IMR-90 (cell line): ENCODE results near the gene CD163L1. TPM values are rescaled to one million over a fixed set of nuclear protein-coding genes. Genes with fewer than 3 reads are reported as not detected.

ENCODE experiments used
- ATAC-seq: fragments of 200-7000 bp; cut with Tn5 transposase; 2 replicates; pipeline ENCODE4 v1.9.1; 2020; ENCODE audit warnings: low read depth, mild to moderate bottlenecking, moderate library complexity
- BruUV-seq: library from RNA; stranded (reverse); fragments of 400-500 nt; replicated peaks from 2 replicates; lab custom pipeline; 2021; lab: Mats Ljungman, UMichigan
- CTCF ChIA-PET: fragments of 300-600 bp; formaldehyde crosslinking; extraction: SDS; loops from one replicate; lab custom pipeline; 2021; ENCODE audit warnings: antibody characterized with exemption; lab: Yijun Ruan, JAX
- POLR2A ChIA-PET: fragments of 300-600 bp; sonication (Branson Sonifier 250); formaldehyde crosslinking; loops from one replicate; lab custom pipeline; 2022; ENCODE audit warnings: antibody characterized with exemption; ENCODE audit not compliant: unreplicated experiment; lab: Charles Lee
- DNase-seq: peaks from one replicate; pipeline ENCODE4 v3.0.0; 2013
- H2AFZ ChIP-seq: replicated peaks from 2 replicates; pipeline ENCODE3; 2013; ENCODE audit warnings: low read length, mild to moderate bottlenecking; ENCODE audit not compliant: poor library complexity
- H2AK5ac ChIP-seq: 2 replicates; pipeline ENCODE4 v1.6.1; 2013; ENCODE audit warnings: low read depth, low read length, inconsistent platforms
- H2AK9ac ChIP-seq: replicated peaks from 2 replicates; pipeline ENCODE3; 2013; ENCODE audit warnings: mild to moderate bottlenecking, low read depth, low read length, moderate library complexity; ENCODE audit not compliant: poor library complexity
- H2BK120ac ChIP-seq: 2 replicates; pipeline ENCODE4 v1.6.1; 2013; ENCODE audit warnings: low read depth, low read length, inconsistent platforms
- H2BK15ac ChIP-seq: 3 replicates; pipeline ENCODE4 v1.6.1; 2013; ENCODE audit warnings: low read depth, low read length, inconsistent platforms
- H2BK20ac ChIP-seq: 2 replicates; pipeline ENCODE4 v1.6.1; 2013; ENCODE audit warnings: low read depth, mild to moderate bottlenecking, inconsistent platforms, low read length, moderate library complexity
- H2BK5ac ChIP-seq: 2 replicates; pipeline ENCODE4 v1.6.1; 2013; ENCODE audit warnings: mild to moderate bottlenecking, low read depth, low read length, inconsistent platforms; ENCODE audit not compliant: poor library complexity, severe bottlenecking
- H3K14ac ChIP-seq: replicated peaks from 2 replicates; pipeline ENCODE4 v1.6.1; 2013; ENCODE audit warnings: low read depth, low read length, inconsistent platforms
- H3K18ac ChIP-seq: 2 replicates; pipeline ENCODE4 v1.6.1; 2013; ENCODE audit warnings: low read depth, low read length, control low read depth
- H3K23ac ChIP-seq: 2 replicates; pipeline ENCODE4 v1.6.1; 2013; ENCODE audit warnings: low read depth, low read length, inconsistent platforms
- H3K27ac ChIP-seq: 2 replicates; pipeline ENCODE4 v1.5.1; 2013; ENCODE audit warnings: mild to moderate bottlenecking, control low read depth, low read length; ENCODE audit not compliant: insufficient read depth
- H3K27me3 ChIP-seq: 2 replicates; pipeline ENCODE4 v1.6.1; 2013; ENCODE audit warnings: low read length; ENCODE audit not compliant: control insufficient read depth, insufficient read depth
- H3K36me3 ChIP-seq: 2 replicates; pipeline ENCODE4 v1.6.1; 2013; ENCODE audit warnings: low read length, mixed read lengths; ENCODE audit not compliant: control insufficient read depth, insufficient read depth
- H3K4ac ChIP-seq: 2 replicates; pipeline ENCODE4 v1.6.1; 2013; ENCODE audit warnings: low read depth, low read length, inconsistent platforms
- H3K4me1 ChIP-seq: 2 replicates; pipeline ENCODE4 v1.6.1; 2013; ENCODE audit warnings: low read length, mixed read lengths; ENCODE audit not compliant: control insufficient read depth, insufficient read depth
- H3K4me2 ChIP-seq: 2 replicates; pipeline ENCODE4 v1.6.1; 2013; ENCODE audit warnings: low read depth, mild to moderate bottlenecking, control low read depth, low read length, moderate library complexity
- H3K4me3 ChIP-seq: 2 replicates; pipeline ENCODE4 v1.5.1; 2013; ENCODE audit warnings: low read depth, mild to moderate bottlenecking, control low read depth, low read length, moderate library complexity; ENCODE audit not compliant: insufficient read depth
- H3K56ac ChIP-seq: 2 replicates; pipeline ENCODE4 v1.6.1; 2013; ENCODE audit warnings: low read length, inconsistent platforms; ENCODE audit not compliant: insufficient read depth; ENCODE audit errors: extremely low read depth
- H3K79me1 ChIP-seq, 2 experiments: 2 replicates each; pipeline ENCODE4 v1.6.1; 2013; ENCODE audit warnings: low read length in 2 of 2, inconsistent platforms in 1 of 2, low read depth in 1 of 2
- H3K9ac ChIP-seq: 2 replicates; pipeline ENCODE4 v1.6.1; 2013; ENCODE audit warnings: low read depth, low read length, control low read depth
- H3K9me1 ChIP-seq: 2 replicates; pipeline ENCODE4 v1.6.1; 2013; ENCODE audit warnings: low read length, inconsistent platforms; ENCODE audit not compliant: insufficient read depth
- H3K9me3 ChIP-seq: 2 replicates; pipeline ENCODE4 v1.6.1; 2013; ENCODE audit warnings: low read length; ENCODE audit not compliant: control insufficient read depth, insufficient read depth
- H4K20me1 ChIP-seq: 2 replicates; pipeline ENCODE4 v1.6.1; 2013; ENCODE audit warnings: low read length, inconsistent platforms; ENCODE audit not compliant: insufficient read depth
- H4K5ac ChIP-seq: 2 replicates; pipeline ENCODE4 v1.6.1; 2013; ENCODE audit warnings: mild to moderate bottlenecking, low read depth, low read length, control low read depth
- H4K8ac ChIP-seq, 2 experiments: 2 replicates each; pipeline ENCODE4 v1.6.1; 2013; ENCODE audit warnings: low read depth in 2 of 2, low read length in 2 of 2, control low read depth in 1 of 2, inconsistent platforms in 1 of 2
- H4K91ac ChIP-seq: 2 replicates; pipeline ENCODE4 v1.6.1; 2013; ENCODE audit warnings: low read depth, low read length, inconsistent platforms; ENCODE audit not compliant: insufficient read depth
- BHLHE40 ChIP-seq: fragments of 150-350 bp; IDR thresholded peaks from 2 replicates; pipeline ENCODE4 v1.6.1; 2016; ENCODE audit warnings: mild to moderate bottlenecking, low read depth, low read length
- CEBPB ChIP-seq: IDR thresholded peaks from 2 replicates; pipeline ENCODE4 v1.6.1; 2012; ENCODE audit warnings: low read depth, low read length, improper control_type of control experiment
- CHD1 ChIP-seq: IDR thresholded peaks from 2 replicates; pipeline ENCODE4 v1.6.1; 2012; ENCODE audit warnings: low read depth, low read length, improper control_type of control experiment
- ELK1 ChIP-seq: fragments of 150-350 bp; IDR thresholded peaks from 2 replicates; pipeline ENCODE4 v1.6.1; 2016; ENCODE audit warnings: low read depth, mild to moderate bottlenecking, low read length, moderate library complexity, borderline replicate concordance
- FOS ChIP-seq: fragments of 150-350 bp; IDR thresholded peaks from 2 replicates; pipeline ENCODE4 v1.6.1; 2016; ENCODE audit warnings: low read depth, low read length
- MAZ ChIP-seq: IDR thresholded peaks from 2 replicates; pipeline ENCODE4 v1.6.1; 2012; ENCODE audit warnings: low read depth, mild to moderate bottlenecking, low read length, improper control_type of control experiment, moderate library complexity, borderline replicate concordance
- MXI1 ChIP-seq: IDR thresholded peaks from 2 replicates; pipeline ENCODE4 v1.6.1; 2012; ENCODE audit warnings: low read depth, mild to moderate bottlenecking, low read length, moderate library complexity, borderline replicate concordance
- NFE2L2 ChIP-seq: fragments of 150-350 bp; IDR thresholded peaks from 2 replicates; pipeline ENCODE4 v1.6.1; 2016; ENCODE audit warnings: low read depth, mild to moderate bottlenecking, low read length
- POLR2A ChIP-seq: IDR thresholded peaks from 2 replicates; pipeline ENCODE4 v1.6.1; 2012; ENCODE audit warnings: mild to moderate bottlenecking, low read depth, low read length
- RAD21 ChIP-seq: IDR thresholded peaks from 2 replicates; pipeline ENCODE4 v1.6.1; 2012; ENCODE audit warnings: low read length, improper control_type of control experiment
- RCOR1 ChIP-seq: IDR thresholded peaks from 2 replicates; pipeline ENCODE4 v1.6.1; 2012; ENCODE audit warnings: mild to moderate bottlenecking, low read length, improper control_type of control experiment; ENCODE audit not compliant: insufficient replicate concordance
- SMC3 ChIP-seq: fragments of 150-350 bp; IDR thresholded peaks from 2 replicates; pipeline ENCODE4 v1.6.1; 2016; ENCODE audit warnings: low read depth, mild to moderate bottlenecking, antibody characterized with exemption, low read length, moderate library complexity
- USF2 ChIP-seq: fragments of 150-350 bp; IDR thresholded peaks from 2 replicates; pipeline ENCODE4 v1.6.1; 2017; ENCODE audit warnings: mild to moderate bottlenecking, antibody characterized with exemption, low read length, low read depth
- WGBS, 2 experiments: methylation state at CpG; one replicate each; pipeline versions ENCODE4 v1.1.5 to v1.1.7; 2013; ENCODE audit warnings: missing lambda C conversion rate in 2 of 2; ENCODE audit not compliant: insufficient read length in 1 of 2; ENCODE audit errors: extremely low coverage in 2 of 2; 5-methylcytosine and 5-hydroxymethylcytosine counted together
- dilution Hi-C: fragments of 300-500 bp; cut with HindIII; formaldehyde crosslinking; loops from one replicate; pipeline ENCODE4 v1.14.3; 2018; ENCODE audit warnings: low sequenced_read_pairs; ENCODE audit not compliant: unreplicated experiment
- in situ Hi-C: fragments of 300-500 bp; cut with MboI; formaldehyde crosslinking; loops from 3 replicates; pipeline ENCODE4 v1.14.3; 2019; ENCODE audit warnings: low sequenced_read_pairs, inconsistent platforms, mixed read lengths
- intact Hi-C: fragments of 100-400 bp; cut with micrococcal nuclease; formaldehyde crosslinking; loops from 2 replicates; pipeline ENCODE4 v1.10.0; 2022
- polyA plus RNA-seq, 3 experiments: library from polyadenylated mRNA; depleted of rRNA; stranded (reverse); fragments of >200 nt; gene quantifications; 2 replicates each; pipeline ENCODE4 v1.2.3, GENCODE V29; 2012; ENCODE audit warnings: low replicate concordance in 1 of 3
- total RNA-seq: library from RNA; depleted of rRNA; stranded (reverse); fragments of >200 nt; gene quantifications from 2 replicates; pipeline ENCODE4 v1.2.3, GENCODE V29; 2012
- TF ChIP-seq, protein P1 (sequence below): conservative IDR thresholded peaks from 2 replicates; pipeline ENCODE4 v1.5.1; 2012; ENCODE audit warnings: mild to moderate bottlenecking, low read depth, low read length, improper control_type of control experiment

The CD163L1 gene
- total and polyA plus RNA-seq, 2 of the 4 experiments (the other 2 are of a cell fraction): 0.50 to 1.6 TPM

GRCh38 chr12:7460375-7461259 lies 16.7 kb upstream of the CD163L1 start:
- BruUV-seq: no TSS peak
- TF ChIP-seq MXI1: no peak
- no peak for TF ChIP-seq CEBPB
- TF ChIP-seq FOS: no peak
- no peak for TF ChIP-seq NFE2L2
- no peak for TF ChIP-seq RCOR1
- TF ChIP-seq BHLHE40: no peak
- no peak for TF ChIP-seq ELK1
- TF ChIP-seq SMC3: peak; percentile 94
- TF ChIP-seq USF2: no peak
- peak; percentile 38; the same call in 1 of the 2 replicates for TF ChIP-seq POLR2A
- TF ChIP-seq MAZ: no peak
- TF ChIP-seq, protein P1, sequence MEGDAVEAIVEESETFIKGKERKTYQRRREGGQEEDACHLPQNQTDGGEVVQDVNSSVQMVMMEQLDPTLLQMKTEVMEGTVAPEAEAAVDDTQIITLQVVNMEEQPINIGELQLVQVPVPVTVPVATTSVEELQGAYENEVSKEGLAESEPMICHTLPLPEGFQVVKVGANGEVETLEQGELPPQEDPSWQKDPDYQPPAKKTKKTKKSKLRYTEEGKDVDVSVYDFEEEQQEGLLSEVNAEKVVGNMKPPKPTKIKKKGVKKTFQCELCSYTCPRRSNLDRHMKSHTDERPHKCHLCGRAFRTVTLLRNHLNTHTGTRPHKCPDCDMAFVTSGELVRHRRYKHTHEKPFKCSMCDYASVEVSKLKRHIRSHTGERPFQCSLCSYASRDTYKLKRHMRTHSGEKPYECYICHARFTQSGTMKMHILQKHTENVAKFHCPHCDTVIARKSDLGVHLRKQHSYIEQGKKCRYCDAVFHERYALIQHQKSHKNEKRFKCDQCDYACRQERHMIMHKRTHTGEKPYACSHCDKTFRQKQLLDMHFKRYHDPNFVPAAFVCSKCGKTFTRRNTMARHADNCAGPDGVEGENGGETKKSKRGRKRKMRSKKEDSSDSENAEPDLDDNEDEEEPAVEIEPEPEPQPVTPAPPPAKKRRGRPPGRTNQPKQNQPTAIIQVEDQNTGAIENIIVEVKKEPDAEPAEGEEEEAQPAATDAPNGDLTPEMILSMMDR: peak; percentile 92
- TF ChIP-seq CHD1: no peak
- peak; percentile 91 for TF ChIP-seq RAD21

More at GRCh38 chr12:7460375-7461259, 16.7 kb upstream of the CD163L1 start:
- ATAC-seq (peak; percentile 94), DNase-seq (peak; percentile 51)
- dilution Hi-C loops: no loop called here
- Histone ChIP-seq H4K8ac (no peak overlapping the region), H2BK20ac (no peak overlapping the region), H3K4me2 (no peak overlapping the region), H3K4me1 (no peaks in the 10 kb centered on the region), H3K27me3 (no peaks in the 10 kb centered on the region), H3K56ac (no peak overlapping the region), H3K4ac (no peak overlapping the region), H3K27ac (no peak overlapping the region), H3K9me1 (no peaks in the 10 kb centered on the region), H3K4me3 (no peak overlapping the region), H3K36me3 (no peaks in the 10 kb centered on the region), H3K79me1 (no peaks in the 10 kb centered on the region), H3K9ac (no peak overlapping the region), H2BK5ac (no peak overlapping the region), H3K18ac (no peak overlapping the region), H4K91ac (no peak overlapping the region), H2BK15ac (no peak overlapping the region), H2AK9ac (no peak overlapping the region), H3K23ac (no peak overlapping the region), H3K14ac (no peak overlapping the region), H2AFZ (no peak overlapping the region), H2BK120ac (no peak overlapping the region), H4K20me1 (no peaks in the 10 kb centered on the region), H3K9me3 (no peaks in the 10 kb centered on the region), H2AK5ac (no peak overlapping the region), H4K5ac (no peak overlapping the region)
- WGBS, 2 experiments: 18% methylated on average over 3 of the region's 7 CpGs; no CpG with 5 or more reads in 1 of the 2 experiments
- ChIA-PET CTCF (interaction anchor here (0.6 to 1.6 kb wide), 4 partner anchors 27 to 254 kb away, joined by 3 read pairs; no protein-coding TSS in a partner anchor), POLR2A (no interaction called here)
- intact Hi-C loops: loop anchor here (1.0 to 5.0 kb wide), 3 partner anchors 88 to 241 kb away; no protein-coding TSS in a partner anchor
- in situ Hi-C loops: loop anchor here (5.0 kb wide), 1 partner anchor 238 kb away; no protein-coding TSS in a partner anchor
